ENCODE results near the gene NANOS1. TPM values are rescaled to one million over a fixed set of nuclear protein-coding genes. Genes with fewer than 3 reads are reported as not detected.

NANOS1 gene
- total RNA-seq, 1 donor from 2014 or later, result 8.7 TPM

Other genes with a start within 250 kb of the NANOS1 start
- gene EIF3A, start 51.1 kb downstream of the NANOS1 start, total RNA-seq, result 106 TPM
- 19.7 TPM for gene DENND10, start 74.4 kb downstream of the NANOS1 start, total RNA-seq
- gene SFXN4, start 136.0 kb downstream of the NANOS1 start, total RNA-seq, result 43.0 TPM
- 288 TPM for gene PRDX3, start 149.1 kb downstream of the NANOS1 start, total RNA-seq
- 43.4 TPM for gene GRK5, start 177.9 kb downstream of the NANOS1 start, total RNA-seq

All from left ventricle myocardium superior (tissue), 1 donor.